K562 (cell line): ENCODE results near the gene YPEL3. TPM values are rescaled to one million over a fixed set of nuclear protein-coding genes. Genes with fewer than 3 reads are reported as not detected.

Source experiments
- BRD9 ChIP-seq: fragments of 450-650 bp; IDR thresholded peaks from 2 replicates; pipeline ENCODE4 v1.6.1; 2018; ENCODE audit warnings: low read depth; ENCODE audit not compliant: partially characterized antibody
- CBFA2T2 ChIP-seq: fragments of 450-650 bp; conservative IDR thresholded peaks from 2 replicates; pipeline ENCODE4 v1.6.1; 2017; ENCODE audit warnings: mild to moderate bottlenecking
- CBFA2T3 ChIP-seq: fragments of 450-650 bp; IDR thresholded peaks from 2 replicates; pipeline ENCODE4 v1.6.1; 2017
- CHCHD3 ChIP-seq: fragments of 250-450 bp; sonication (Bioruptor Pico); IDR thresholded peaks from 2 replicates; pipeline ENCODE4 v2.1.2; 2022; ENCODE audit warnings: mild to moderate bottlenecking
- HNRNPK ChIP-seq: fragments of 200-400 bp; formaldehyde crosslinking; IDR thresholded peaks from one replicate; pipeline ENCODE4 v1.6.1; 2018; ENCODE audit warnings: mild to moderate bottlenecking, low read depth, low read length; ENCODE audit not compliant: poor library complexity, severe bottlenecking
- HOXB6 ChIP-seq: fragments of 250-450 bp; sonication (Bioruptor Pico); IDR thresholded peaks from 2 replicates; pipeline ENCODE4 v1.5.1; 2022; ENCODE audit warnings: mild to moderate bottlenecking, borderline replicate concordance
- MNT ChIP-seq, 2 experiments: fragments of 450-650 bp; conservative IDR thresholded peaks; 2 replicates each; pipeline ENCODE4 v1.6.1; 2017; ENCODE audit warnings: mild to moderate bottlenecking in 2 of 2, moderate library complexity in 2 of 2
- NCOA2 ChIP-seq, 2 experiments: fragments of 450-650 bp; IDR thresholded peaks; 2 replicates each; pipeline ENCODE4 v1.6.1; 2018; ENCODE audit warnings: mild to moderate bottlenecking in 2 of 2, moderate library complexity in 1 of 2; ENCODE audit not compliant: partially characterized antibody in 2 of 2
- NR4A1 ChIP-seq, 2 experiments: fragments of 250-450 bp in 1 of 2; fragments of 450-650 bp in 1 of 2; sonication (Bioruptor Pico) in 1 of 2; IDR thresholded peaks; 2 replicates each; pipeline versions ENCODE4 v1.4.0 to v1.6.1; 2016 to 2020; ENCODE audit warnings: mild to moderate bottlenecking in 2 of 2, missing compliant biosample characterization in 1 of 2, missing genetic modification characterization in 1 of 2, moderate library complexity in 1 of 2
- RNF219 ChIP-seq: fragments of 250-450 bp; sonication (Bioruptor Pico); IDR thresholded peaks from 2 replicates; pipeline ENCODE4 v1.5.0; 2022; ENCODE audit warnings: mild to moderate bottlenecking
- SMAD2 ChIP-seq: fragments of 150-350 bp; IDR thresholded peaks from 2 replicates; pipeline ENCODE4 v1.6.1; 2014; ENCODE audit warnings: low read depth, mild to moderate bottlenecking, low read length
- TCF7L2 ChIP-seq: fragments of 150-350 bp; IDR thresholded peaks from 2 replicates; pipeline ENCODE4 v1.6.1; 2016; ENCODE audit warnings: low read depth, mild to moderate bottlenecking, low read length, moderate library complexity
- TSC22D4 ChIP-seq: fragments of 450-650 bp; IDR thresholded peaks from 2 replicates; pipeline ENCODE4 v1.6.1; 2016; ENCODE audit warnings: missing genetic modification characterization, missing biosample characterization, control low read depth
- ZFP30 ChIP-seq: fragments of 250-450 bp; sonication (Bioruptor Pico); IDR thresholded peaks from 2 replicates; pipeline ENCODE4 v1.8.0; 2022; ENCODE audit warnings: moderate library complexity, mild to moderate bottlenecking, inconsistent platforms, borderline replicate concordance
- ZNF3 ChIP-seq: fragments of 250-450 bp; sonication (Bioruptor Pico); IDR thresholded peaks from 2 replicates; pipeline ENCODE4 v1.5.0; 2021; ENCODE audit warnings: mild to moderate bottlenecking, moderate library complexity
- ZNF316 ChIP-seq: fragments of 450-650 bp; IDR thresholded peaks from 2 replicates; pipeline ENCODE4 v1.6.1; 2016
- ZNF445 ChIP-seq: fragments of 250-450 bp; sonication (Bioruptor Pico); IDR thresholded peaks from 2 replicates; pipeline ENCODE4 v1.4.0; 2020; ENCODE audit warnings: low read depth, mild to moderate bottlenecking, moderate library complexity
- ZNF586 ChIP-seq: fragments of 450-650 bp; formaldehyde crosslinking; conservative IDR thresholded peaks from 2 replicates; pipeline ENCODE4 v1.4.0; 2020; ENCODE audit warnings: mild to moderate bottlenecking, moderate library complexity
- ZNF609 ChIP-seq: sonication (generic); formaldehyde crosslinking; IDR thresholded peaks from 2 replicates; pipeline ENCODE4 v1.8.1; 2023; ENCODE audit warnings: missing genetic modification reagents, mild to moderate bottlenecking, borderline replicate concordance
- ZNF79 ChIP-seq: fragments of 250-450 bp; sonication (Bioruptor Pico); IDR thresholded peaks from 2 replicates; pipeline ENCODE4 v1.4.0; 2020; ENCODE audit warnings: low read depth, mild to moderate bottlenecking, moderate library complexity
- polyA plus RNA-seq, 8 experiments: library from polyadenylated mRNA; depleted of rRNA in 4 of 8; stranded (reverse) in 5 of 8; unstranded in 3 of 8; fragments of >200 nt; fragmentation: Nextera tagmentation in 2 of 8; fragmentation: Illumina TruSeq in 1 of 8; extraction: Ambion mirVana in 2 of 8; extraction: Trizol in 1 of 8; gene quantifications; 2 replicates each; pipeline versions ENCODE4 v1.2.1 to v1.2.3, GENCODE V29; 2011 to 2014; ENCODE audit warnings: inconsistent platforms in 1 of 8, missing spikeins in 1 of 8
- total RNA-seq, 7 experiments: library from RNA; depleted of rRNA in 6 of 7; stranded (reverse); fragments of >200 nt in 6 of 7; fragmentation: Illumina TruSeq in 2 of 7; extraction: Trizol in 2 of 7; gene quantifications; 2 replicates each; pipeline versions ENCODE4 v1.2.1 to v1.2.3, GENCODE V29; 2011 to 2021; ENCODE audit warnings: low replicate concordance in 1 of 7

Gene YPEL3
- total and polyA plus RNA-seq, 9 of the 15 experiments (the other 6 are each of a cell fraction or from before 2014, with no cell fraction given) = 0.41 to 15.0 (median 2.9) TPM

- TF ChIP-seq ZNF609 (CRISPR knock-in tag) (0 out of 2 replicates have a peak, but pooled peaks have one; percentile 71), CBFA2T3 (no peak), MNT (conservative IDR thresholded peaks at IDR 0.05) (peak; percentile 84 to 91), ZNF79 (no peak), CBFA2T2 (no peak), BRD9 (peak; percentile 78), ZFP30 (no peak), ZNF586 (CRISPR knock-in tag) (no peak), NCOA2 (IDR thresholded peaks at IDR 0.05; ENCODE audit: partially characterized antibody in 2 of 2) (no peak), ZNF316 (peak; percentile 93), RNF219 (no peak), SMAD2 (no peak), HNRNPK (no peak), NR4A1 (CRISPR knock-in tag; IDR thresholded peaks at IDR 0.05) (peak; percentile 83; the same call in 1 of the 2 replicates), NR4A1 (tag; IDR thresholded peaks at IDR 0.05) (peak; percentile 91), ZNF3 (CRISPR knock-in tag) (no peak), TCF7L2 (no peak), CHCHD3 (CRISPR knock-in tag) (no peak), TSC22D4 (tag) (no peak), ZNF445 (CRISPR knock-in tag) (no peak), HOXB6 (CRISPR knock-in tag) (no peak)
These were observed 30.7 kb downstream of the YPEL3 start, which contains the start of gene ALDOA (continued) for GRCh38 chr16:30065102-30065942.
